ENCODE data around the gene KRTAP4-3. TPM values are rescaled to one million over a fixed set of nuclear protein-coding genes. Genes with fewer than 3 reads are reported as not detected.
"Not testable (repeated sequence)": the region's sequence is repeated elsewhere in the genome, so short reads cannot be mapped to it uniquely, and the experiment has no call there.

Gene KRTAP4-3
- total RNA-seq, 1 donor from 2014 or later = not detected

DNA sequence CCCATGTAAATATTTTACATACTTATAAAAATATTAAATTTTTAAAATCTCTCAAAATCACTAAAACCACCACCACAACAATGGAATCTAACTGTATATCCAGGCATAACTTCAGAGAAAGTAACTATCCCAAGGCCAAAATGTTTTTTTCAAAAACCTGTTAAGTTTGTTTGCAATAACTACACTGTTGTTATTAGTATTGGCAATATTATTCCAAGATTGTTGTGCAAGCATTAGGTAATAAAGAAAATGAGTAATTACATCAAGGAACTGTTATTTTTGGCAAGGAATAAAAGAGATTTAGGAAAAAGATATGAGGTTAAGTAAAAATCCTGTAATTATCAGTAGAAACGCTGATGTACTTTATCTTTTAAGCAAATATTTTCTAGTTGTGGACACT, 40.6 kb downstream of the KRTAP4-3 start:
- TF ChIP-seq, protein P1, sequence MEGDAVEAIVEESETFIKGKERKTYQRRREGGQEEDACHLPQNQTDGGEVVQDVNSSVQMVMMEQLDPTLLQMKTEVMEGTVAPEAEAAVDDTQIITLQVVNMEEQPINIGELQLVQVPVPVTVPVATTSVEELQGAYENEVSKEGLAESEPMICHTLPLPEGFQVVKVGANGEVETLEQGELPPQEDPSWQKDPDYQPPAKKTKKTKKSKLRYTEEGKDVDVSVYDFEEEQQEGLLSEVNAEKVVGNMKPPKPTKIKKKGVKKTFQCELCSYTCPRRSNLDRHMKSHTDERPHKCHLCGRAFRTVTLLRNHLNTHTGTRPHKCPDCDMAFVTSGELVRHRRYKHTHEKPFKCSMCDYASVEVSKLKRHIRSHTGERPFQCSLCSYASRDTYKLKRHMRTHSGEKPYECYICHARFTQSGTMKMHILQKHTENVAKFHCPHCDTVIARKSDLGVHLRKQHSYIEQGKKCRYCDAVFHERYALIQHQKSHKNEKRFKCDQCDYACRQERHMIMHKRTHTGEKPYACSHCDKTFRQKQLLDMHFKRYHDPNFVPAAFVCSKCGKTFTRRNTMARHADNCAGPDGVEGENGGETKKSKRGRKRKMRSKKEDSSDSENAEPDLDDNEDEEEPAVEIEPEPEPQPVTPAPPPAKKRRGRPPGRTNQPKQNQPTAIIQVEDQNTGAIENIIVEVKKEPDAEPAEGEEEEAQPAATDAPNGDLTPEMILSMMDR (IDR thresholded peaks at IDR 0.05; ENCODE audit: borderline replicate concordance) = no peak
- no peak overlapping the region for H3K4me3 ChIP-seq
- no peaks in the 10 kb centered on the region for H3K36me3 ChIP-seq
- peaks cover 44% of the 10 kb centered on the region for H3K27me3 ChIP-seq (ENCODE audit: low read depth)
- H3K27ac ChIP-seq (replicated peaks) = no peak overlapping the region
- intact Hi-C loops (cut with micrococcal nuclease) = no loop called here
- peaks cover 9% of the 10 kb centered on the region for H3K9me3 ChIP-seq (replicated peaks)
- no peak for DNase-seq
- no peaks in the 10 kb centered on the region for H3K4me1 ChIP-seq

GRCh38 chr17:41126412-41126811, 41.6 kb downstream of the KRTAP4-3 start:
- TF ChIP-seq, protein P1 (IDR thresholded peaks at IDR 0.05; ENCODE audit: borderline replicate concordance) = no peak

DNA sequence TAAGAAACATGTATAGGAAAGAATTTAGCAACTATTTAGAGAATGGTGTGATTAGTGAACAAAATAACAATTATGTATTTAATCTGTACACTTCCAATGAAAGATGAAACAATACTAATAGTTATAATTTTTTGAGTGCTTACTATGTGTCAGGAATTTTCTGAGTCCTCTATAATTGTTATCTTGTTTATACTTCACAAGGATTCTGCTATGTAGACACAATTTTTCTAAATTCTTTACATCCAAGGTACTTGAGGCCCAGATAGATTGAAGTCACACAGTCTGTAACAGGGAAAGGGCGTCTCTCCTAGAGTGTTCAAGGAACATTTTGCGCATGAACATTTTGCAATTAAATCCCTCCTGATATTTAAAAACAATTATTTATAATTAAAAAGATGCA, 43.0 kb downstream of the KRTAP4-3 start:
- Histone ChIP-seq H3K4me1 (no peaks in the 10 kb centered on the region), H3K36me3 (no peaks in the 10 kb centered on the region), H3K27me3 (ENCODE audit: low read depth) (peaks cover 45% of the 10 kb centered on the region), H3K4me3 (no peak overlapping the region), H3K9me3 (replicated peaks) (peaks cover 9% of the 10 kb centered on the region), H3K27ac (replicated peaks) (no peak overlapping the region)
- no peak for DNase-seq
- intact Hi-C loops (cut with micrococcal nuclease) = no loop called here
- TF ChIP-seq, protein P1 (IDR thresholded peaks at IDR 0.05; ENCODE audit: borderline replicate concordance) = no peak

More at GRCh38 chr17:41126412-41126811, 41.6 kb downstream of the KRTAP4-3 start:
- Histone ChIP-seq H3K36me3 (no peaks in the 10 kb centered on the region), H3K27ac (replicated peaks) (no peak overlapping the region), H3K9me3 (replicated peaks) (peaks cover 9% of the 10 kb centered on the region), H3K4me3 (no peak overlapping the region), H3K4me1 (no peaks in the 10 kb centered on the region), H3K27me3 (ENCODE audit: low read depth) (peaks cover 48% of the 10 kb centered on the region)
- DNase-seq = no peak
- intact Hi-C loops (cut with micrococcal nuclease) = no loop called here

DNA sequence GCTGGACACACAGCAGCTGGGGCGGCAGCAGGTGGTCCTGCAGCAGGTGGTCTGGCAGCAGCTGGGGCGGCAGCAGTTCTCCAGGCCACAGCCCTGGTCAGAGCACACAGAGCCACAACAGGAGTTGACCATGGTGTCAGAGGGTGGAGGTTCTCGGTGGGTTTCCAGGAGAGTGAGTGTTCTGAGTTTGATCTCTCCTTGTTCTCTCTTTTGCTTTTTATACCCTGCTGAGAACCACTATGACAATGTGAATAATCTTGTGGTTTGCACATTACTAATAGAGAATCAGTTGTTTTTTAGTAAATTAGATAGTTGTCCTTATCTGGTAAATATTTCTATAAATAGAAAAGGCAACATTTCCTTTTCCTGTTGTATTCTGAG, 44.0 kb downstream of the KRTAP4-3 start, which contains the start of gene KRTAP4-12:
Gene KRTAP4-12 (minus strand): TSS at position 192 of the 381 bp plus-strand sequence. CDS start 60 bp downstream, at position 132.
- H3K9me3 ChIP-seq (replicated peaks); H3K4me3 ChIP-seq; DNase-seq; H3K36me3 ChIP-seq; H3K27ac ChIP-seq (replicated peaks); intact Hi-C loops (cut with micrococcal nuclease); H3K4me1 ChIP-seq: not testable (repeated sequence)
- peaks cover 54% of the 10 kb centered on the region for H3K27me3 ChIP-seq (ENCODE audit: low read depth)

GRCh38 chr17:41123292-41123990, 44.6 kb downstream of the KRTAP4-3 start:
- H3K9me3 ChIP-seq (replicated peaks); intact Hi-C loops (cut with micrococcal nuclease); H3K27ac ChIP-seq (replicated peaks); DNase-seq; H3K36me3 ChIP-seq; H3K4me3 ChIP-seq; H3K4me1 ChIP-seq: not testable (repeated sequence)
- peaks cover 59% of the 10 kb centered on the region for H3K27me3 ChIP-seq (ENCODE audit: low read depth)

DNA sequence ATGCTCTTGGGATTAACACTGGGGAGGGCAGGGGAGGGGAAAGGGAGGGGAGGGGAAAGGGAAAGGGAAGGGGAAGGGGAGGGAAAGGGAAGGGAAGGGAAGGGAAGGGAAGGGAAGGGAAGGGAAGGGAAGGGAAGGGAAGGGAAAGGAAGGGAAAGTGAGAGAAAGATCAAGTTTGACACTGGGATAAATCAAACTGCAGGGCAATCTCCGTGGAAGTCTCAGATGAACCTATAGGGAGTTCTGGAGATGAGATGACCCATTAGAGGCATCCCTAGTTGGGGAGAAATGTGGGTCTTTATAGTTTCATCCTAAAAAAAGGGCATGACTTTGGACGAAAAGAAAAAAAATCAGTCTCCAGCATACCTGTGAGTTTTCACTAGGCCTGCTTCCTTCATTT, 46.3 kb downstream of the KRTAP4-3 start:
- Histone ChIP-seq H3K4me3 (no peak overlapping the region), H3K27ac (replicated peaks) (no peak overlapping the region), H3K36me3 (no peaks in the 10 kb centered on the region), H3K4me1 (no peaks in the 10 kb centered on the region), H3K9me3 (replicated peaks) (no peaks in the 10 kb centered on the region), H3K27me3 (ENCODE audit: low read depth) (peaks cover 76% of the 10 kb centered on the region)
- intact Hi-C loops (cut with micrococcal nuclease) = no loop called here
- DNase-seq = no peak
- TF ChIP-seq, protein P1 (IDR thresholded peaks at IDR 0.05; ENCODE audit: borderline replicate concordance) = no peak

GRCh38 chr17:41119696-41120690, 48.0 kb downstream of the KRTAP4-3 start:
- DNase-seq; H3K36me3 ChIP-seq; intact Hi-C loops (cut with micrococcal nuclease); H3K27ac ChIP-seq (replicated peaks); H3K4me3 ChIP-seq; H3K4me1 ChIP-seq; H3K9me3 ChIP-seq (replicated peaks): not testable (repeated sequence)
- peaks cover 76% of the 10 kb centered on the region for H3K27me3 ChIP-seq (ENCODE audit: low read depth)

All from left ventricle myocardium inferior (tissue), 1 donor.